Dedifferentiated amniotic fluid mesenchymal stem cell (primary cell): Measurements from ENCODE around the gene PSME3IP1.
"Not testable (repeated sequence)": the region's sequence is repeated elsewhere in the genome, so short reads cannot be mapped to it uniquely, and the experiment has no call there.

Experiments
- DNase-seq: peaks from one replicate; pipeline ENCODE4 v3.0.0-alpha.2; 2016; ENCODE audit errors: extremely low spot score

The PSME3IP1 gene

DNA sequence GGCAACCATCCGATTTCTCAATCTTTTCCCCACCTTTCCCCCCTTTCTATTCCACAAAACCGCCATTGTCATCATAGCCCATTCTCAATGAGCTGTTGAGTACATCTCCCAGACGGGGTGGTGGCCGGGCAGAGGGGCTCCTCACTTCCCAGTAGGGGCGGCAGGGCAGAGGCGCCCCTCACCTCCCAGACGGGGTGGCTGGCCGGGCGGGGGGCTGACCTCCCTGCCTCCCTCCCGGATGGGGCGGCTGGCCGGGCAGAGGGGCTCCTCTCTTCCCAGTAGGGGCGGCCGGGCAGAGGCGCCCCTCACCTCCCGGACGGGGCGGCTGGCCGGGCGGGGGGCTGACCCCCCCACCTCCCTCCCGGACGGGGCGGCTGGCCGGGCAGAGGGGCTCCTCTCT is 14.5 kb upstream of the PSME3IP1 start:
- not testable (repeated sequence) for DNase-seq

DNA sequence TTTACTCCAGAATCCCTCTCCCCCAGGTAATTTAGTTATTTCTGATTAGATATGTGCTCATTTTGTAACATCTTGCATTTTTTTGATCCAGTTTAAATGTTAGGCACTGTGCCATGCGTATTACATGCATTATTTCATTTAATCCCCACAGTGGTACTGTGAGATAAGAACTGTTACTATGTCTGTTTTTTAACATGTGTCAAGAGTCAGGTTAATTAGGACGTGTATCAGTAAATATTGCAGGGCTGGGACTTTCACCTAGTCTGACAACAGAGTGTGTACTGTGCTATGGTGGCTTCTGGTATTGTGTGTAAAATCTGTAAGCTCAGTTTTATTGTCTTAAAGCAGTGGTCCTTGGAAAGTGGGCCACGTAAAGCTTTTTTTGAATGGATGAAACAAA is 10.9 kb upstream of the PSME3IP1 start:
- DNase-seq = no peak

DNA sequence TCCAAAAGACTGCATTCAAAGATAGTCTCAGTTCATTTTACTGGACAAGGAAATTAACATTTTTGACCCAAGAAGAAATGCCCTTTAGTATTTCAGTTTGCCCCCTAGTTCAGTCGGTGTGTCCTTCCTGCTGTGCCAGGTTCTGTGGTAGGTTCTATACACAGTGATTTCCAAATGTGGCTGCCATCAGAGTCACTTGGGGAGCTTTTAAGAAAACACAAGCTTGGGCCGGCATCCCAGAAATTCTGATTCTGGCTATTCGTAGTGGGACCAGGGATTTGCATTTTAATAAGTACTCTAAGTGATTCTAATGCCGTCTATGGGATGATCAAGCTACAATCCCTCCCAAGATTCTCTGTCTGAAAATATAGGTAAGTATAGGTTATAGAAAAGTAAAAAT is 10.4 kb upstream of the PSME3IP1 start:
- no peak for DNase-seq

DNA sequence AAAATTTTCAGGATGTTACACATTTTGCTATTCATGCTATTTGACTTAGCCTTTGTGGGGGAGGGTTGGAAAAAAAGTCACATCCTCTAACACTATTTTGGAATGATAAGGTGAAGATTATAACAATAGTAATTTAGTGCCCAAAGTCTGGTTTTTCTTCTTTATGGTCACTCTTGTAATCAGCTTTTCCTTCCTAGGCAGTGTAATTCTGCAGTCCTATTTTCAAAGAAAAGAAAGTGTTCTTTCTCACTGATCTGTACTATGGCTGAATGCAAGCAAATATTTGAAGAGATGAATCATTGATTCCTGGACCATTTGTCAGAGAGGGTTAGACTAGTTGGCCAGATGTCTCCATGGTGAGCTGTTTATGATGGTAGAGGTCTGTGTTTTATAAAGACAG is 8.7 kb upstream of the PSME3IP1 start:
- DNase-seq = peak; percentile 92

DNA sequence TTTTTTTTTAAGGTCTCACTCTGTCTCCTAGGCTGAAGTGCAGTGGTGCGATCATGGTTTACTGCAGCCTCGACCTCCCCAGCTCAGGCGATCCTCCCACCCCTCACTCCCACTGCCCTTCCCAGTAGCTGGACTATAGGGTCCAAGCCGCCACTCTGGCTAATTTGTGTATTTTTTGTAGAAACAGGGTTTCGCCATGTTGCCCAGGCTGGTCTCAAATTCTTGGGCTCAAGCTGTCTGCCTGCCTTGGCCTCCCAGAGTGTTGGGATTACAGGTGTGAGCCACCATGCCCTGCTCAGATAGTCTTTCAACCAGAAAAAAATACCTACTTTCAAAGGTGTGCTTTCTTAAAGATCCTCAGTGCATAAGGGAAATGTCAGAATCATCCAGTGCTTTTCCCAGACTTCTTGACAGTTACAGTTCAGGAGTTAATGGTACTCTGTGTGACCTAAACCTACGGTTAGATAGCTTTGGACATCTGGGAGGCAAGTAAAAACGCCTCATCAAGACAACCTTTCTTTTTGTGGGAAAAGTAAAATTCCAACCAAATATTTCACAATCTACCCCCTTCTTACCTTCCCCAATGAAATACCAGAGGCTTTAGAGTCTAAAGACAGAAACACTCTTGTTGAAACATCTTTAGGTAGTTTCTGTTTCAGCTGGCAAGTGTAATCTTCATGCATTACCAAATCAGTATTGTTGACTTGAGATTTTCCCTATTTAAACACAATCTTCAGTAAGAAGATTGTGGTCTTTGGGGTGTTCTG is 7.1 kb upstream of the PSME3IP1 start:
- no peak for DNase-seq

DNA sequence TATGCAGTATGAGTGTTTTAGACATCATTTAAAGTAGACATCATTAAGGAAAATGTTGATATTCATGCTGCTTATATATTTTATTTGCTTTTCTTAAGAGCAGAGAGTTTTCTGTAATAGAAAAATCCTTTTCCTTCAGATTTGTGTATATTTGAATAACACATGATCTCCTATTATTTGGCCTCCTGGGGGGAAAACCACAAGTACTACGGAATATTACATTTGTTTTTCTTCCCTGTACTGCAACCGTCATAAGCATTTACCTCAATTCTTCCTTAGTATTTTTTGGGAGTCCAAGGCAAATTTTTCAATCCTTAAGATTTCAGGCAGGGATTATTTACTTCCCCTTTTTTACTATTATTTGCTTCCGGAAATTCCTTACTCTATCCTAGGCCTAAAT is 6.3 kb upstream of the PSME3IP1 start:
- DNase-seq = no peak

DNA sequence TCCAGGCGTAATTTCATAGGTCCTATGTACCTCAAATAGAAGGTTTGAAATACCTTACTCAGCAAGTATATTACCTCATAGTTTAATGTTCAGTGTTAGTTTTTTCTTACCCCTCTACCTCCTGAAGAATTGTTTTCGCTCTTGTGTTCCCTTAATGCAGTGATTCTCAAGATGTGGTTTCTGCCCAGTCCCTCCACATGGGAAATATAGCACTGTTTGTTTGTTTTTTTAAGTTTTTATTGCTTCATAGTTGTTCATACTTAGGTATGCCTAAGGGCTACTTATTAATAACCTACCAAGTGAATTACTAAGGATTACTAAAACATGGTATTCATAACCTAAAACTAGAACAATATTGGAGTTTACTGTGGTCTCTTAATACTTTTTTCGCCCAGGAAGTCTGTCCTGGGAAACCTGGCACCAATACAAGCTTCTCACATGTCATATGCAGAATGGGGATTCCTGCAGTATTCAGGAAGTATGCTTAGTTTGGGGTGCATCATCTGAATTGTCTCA is 5.3 kb upstream of the PSME3IP1 start:
- no peak for DNase-seq

DNA sequence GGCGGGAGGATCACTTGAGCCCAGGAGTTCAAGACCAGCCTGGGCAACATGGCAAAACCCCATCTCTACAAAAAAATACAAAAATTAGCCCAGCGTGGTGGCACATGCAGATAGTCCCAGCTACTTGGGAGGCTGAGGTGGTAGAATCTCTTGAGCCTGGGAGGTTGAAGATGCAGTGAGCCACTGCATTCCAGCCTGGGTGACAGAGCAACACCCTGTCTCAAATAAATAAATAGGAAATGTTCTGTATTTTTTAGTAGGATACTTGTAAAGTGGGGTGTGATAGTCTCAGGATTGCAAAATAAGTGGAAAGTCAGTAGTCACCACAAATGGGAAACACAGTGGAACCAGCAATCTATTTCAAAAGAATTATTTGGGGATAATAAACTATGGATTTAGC is 4.3 kb upstream of the PSME3IP1 start:
- no peak for DNase-seq

GRCh38 chr16:57189527-57189926 is 3.7 kb upstream of the PSME3IP1 start:
- not testable (repeated sequence) for DNase-seq

- DNase-seq = no peak
These were observed 2.8 kb upstream of the PSME3IP1 start for GRCh38 chr16:57188711-57189002.

DNA sequence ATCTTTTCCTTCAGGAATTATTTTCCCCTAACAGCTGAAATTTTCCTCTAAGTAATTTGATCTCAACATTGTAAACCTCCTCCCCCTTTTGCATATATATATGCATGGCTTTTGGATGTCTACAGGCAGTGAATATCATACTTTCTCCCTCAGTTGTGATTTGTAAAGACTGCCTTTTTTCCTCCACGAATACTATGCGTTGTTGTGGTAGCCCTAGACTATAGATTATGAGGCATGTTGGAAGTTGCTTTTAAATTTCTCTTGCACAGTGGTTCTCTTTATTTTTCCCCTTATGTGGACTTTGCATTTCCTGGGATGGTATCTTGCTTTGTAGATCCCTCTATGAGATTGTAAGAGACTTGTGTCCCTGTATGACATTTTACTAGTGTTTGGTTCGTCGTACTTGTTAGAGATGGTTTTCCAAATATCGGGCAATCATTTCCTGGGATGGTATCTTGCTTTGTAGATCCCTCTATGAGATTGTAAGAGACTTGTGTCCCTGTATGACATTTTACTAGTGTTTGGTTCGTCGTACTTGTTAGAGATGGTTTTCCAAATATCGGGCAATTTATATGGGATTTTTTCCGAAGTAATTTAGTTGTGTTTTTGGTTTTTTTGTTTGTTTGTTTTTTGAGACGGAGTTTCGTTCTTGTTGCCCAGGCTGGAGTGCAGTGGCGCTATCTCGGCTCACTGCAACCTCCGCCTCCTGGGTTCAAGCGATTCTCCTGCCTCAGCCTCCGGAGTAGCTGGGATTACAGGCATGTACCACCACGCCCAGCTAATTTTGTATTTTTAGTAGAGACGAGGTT is 2.3 kb upstream of the PSME3IP1 start:
- not testable (repeated sequence) for DNase-seq

DNA sequence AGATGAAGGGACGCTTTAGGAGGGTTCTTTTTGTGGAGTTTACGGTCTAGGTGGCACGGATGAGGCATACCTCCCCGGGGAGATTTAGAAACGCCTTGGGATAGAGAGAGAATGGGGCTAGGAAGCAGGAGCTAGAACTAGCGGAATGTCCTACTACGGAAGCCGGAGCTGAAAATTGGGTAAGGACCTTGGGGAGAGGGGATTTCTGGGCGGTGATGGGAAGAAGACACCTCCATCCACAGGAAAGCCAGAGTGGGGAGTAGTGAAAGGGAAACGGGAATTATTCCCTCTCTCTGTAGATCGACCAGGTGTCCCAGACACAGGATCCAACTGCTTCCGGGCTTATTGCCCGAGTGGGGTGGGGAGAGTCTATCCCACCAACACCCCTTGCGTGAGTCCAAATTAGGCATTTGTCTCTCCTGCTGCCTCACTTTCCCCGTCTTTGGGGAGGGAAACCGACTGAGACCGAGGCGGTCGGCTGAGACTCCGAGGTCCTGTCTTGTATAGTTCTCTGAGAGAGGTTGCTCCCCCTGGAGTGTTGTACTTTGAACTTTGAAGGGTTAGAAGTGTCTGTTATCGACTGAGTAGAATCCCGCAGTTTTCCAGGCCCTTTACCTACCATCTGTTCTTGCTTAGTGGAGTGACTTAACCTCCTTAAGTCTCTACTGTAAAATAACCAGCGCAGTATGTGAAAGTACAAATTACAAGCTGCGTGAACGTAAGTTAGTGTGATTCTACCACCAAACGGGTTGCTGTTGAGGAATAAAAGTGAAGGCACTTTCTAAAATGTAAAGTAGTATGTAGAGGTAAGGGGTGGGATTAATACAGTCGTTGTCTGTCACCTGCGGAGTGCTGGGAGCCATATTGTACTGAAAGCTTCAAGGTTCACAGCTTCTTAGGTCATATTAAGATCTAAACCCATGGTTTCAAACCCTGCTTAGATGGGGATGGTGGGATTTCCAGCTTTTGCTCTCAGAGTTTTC is 1.3 kb upstream of the PSME3IP1 start:
- no peak for DNase-seq

- peak; percentile 45 for DNase-seq
These were observed 344 bp downstream of the PSME3IP1 start for GRCh38 chr16:57185446-57185944.

DNA sequence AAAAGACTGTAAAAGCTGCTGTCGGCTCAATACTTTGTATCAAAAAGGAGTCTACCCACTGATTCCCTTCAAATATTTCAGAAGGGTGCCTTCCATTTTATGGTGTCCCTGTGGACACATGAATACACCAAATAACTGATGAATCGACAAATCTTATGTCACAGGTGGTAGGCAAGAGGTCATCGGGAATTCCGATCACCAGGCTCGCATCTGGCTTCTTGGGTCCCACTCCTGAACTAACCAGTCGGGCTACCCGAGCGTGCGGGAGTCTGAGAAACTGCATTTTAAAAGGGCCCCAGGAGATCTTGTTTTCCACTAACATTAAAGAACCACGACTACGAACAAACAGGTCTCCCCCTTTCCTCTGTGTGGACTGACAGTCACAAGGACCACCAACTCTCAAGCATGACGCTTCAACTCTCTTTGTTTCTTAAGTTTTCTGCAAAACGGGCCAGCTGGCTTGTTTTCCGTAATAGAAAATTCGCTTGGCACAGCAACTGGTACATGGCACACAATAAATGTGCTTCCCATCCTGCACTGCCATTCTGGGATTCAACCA is 873 bp downstream of the PSME3IP1 start:
- DNase-seq = no peak

GRCh38 chr16:57184113-57184512 is 1.7 kb downstream of the PSME3IP1 start:
- no peak for DNase-seq

GRCh38 chr16:57179215-57179828 is 6.5 kb downstream of the PSME3IP1 start:
- DNase-seq = no peak

DNA sequence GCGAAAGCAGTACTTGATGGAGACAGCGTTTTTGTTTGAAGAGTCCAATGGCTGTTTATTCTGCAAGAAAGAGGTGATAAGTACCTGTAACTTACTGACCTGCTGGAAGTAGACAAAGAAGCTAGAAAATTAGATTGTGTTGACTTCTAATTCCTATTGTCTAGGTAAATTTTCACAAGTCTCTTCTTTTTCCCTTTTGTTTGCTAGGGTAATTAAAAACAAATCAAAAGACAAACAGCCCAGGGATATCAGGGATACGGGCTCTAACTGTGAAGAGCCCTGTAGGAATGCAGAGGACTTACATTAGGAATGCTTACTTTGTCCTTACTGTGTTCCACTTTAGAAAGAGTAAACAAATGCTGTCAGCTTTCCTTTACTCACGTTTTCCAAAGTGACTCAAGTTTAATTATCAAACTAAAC is 7.0 kb downstream of the PSME3IP1 start:
- no peak for DNase-seq

- no peak for DNase-seq
These were observed 7.6 kb downstream of the PSME3IP1 start for GRCh38 chr16:57178196-57178595.

- DNase-seq = peak; percentile 39
These were observed 9.9 kb downstream of the PSME3IP1 start for GRCh38 chr16:57175896-57176295.

- no peak for DNase-seq
These were observed 13.0 kb downstream of the PSME3IP1 start for GRCh38 chr16:57172721-57173290.

DNA sequence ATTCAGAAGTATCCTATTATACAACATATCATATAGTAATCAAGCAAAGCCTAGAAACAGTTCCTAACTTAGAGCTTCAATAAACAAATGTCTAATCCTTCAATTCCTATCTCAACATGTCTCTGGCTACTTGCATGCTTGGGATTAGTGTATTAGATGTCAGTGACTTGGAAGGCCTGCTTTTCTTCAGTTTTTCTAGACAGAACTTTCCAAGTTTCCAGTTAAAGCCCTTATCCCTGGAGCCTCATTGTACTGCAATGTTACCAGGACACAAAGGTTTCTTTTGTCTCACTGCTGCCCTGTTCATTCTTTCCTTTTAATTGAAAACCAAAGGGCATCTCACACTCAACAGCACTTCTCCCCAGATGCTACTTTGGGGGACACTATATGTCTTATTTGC is 16.5 kb downstream of the PSME3IP1 start:
- DNase-seq = no peak
